RWPE2 (cell line): ENCODE measurements around the gene MTMR11.

Experiments
- ATAC-seq: fragments of 200-7000 bp; cut with Tn5 transposase; 3 replicates; pipeline ENCODE4 v1.9.1; 2021; ENCODE audit warnings: low read depth
- DNase-seq: peaks from one replicate; pipeline ENCODE4 v3.0.0-alpha.2; 2020; ENCODE audit warnings: low spot score
- H3K27ac ChIP-seq: fragments of 450-650 bp; 2 replicates; pipeline ENCODE4 v1.5.1; 2017; ENCODE audit warnings: mild to moderate bottlenecking; ENCODE audit not compliant: poor library complexity, severe bottlenecking
- H3K27me3 ChIP-seq: fragments of 250-450 bp; sonication (Bioruptor Pico); 2 replicates; pipeline ENCODE4 v1.5.1; 2021; ENCODE audit warnings: mild to moderate bottlenecking, moderate library complexity; ENCODE audit not compliant: insufficient read depth, poor library complexity, severe bottlenecking
- H3K36me3 ChIP-seq: fragments of 250-450 bp; sonication (Bioruptor Pico); 2 replicates; pipeline ENCODE4 v1.5.1; 2020; ENCODE audit warnings: low read depth, mild to moderate bottlenecking, moderate library complexity
- H3K4me1 ChIP-seq: fragments of 250-450 bp; sonication (Bioruptor Pico); 2 replicates; pipeline ENCODE4 v1.5.1; 2021; ENCODE audit warnings: mild to moderate bottlenecking, moderate library complexity; ENCODE audit not compliant: insufficient read depth, poor library complexity, severe bottlenecking
- H3K4me3 ChIP-seq: fragments of 250-450 bp; sonication (Bioruptor Pico); 2 replicates; pipeline ENCODE4 v1.5.1; 2021; ENCODE audit warnings: mild to moderate bottlenecking, moderate library complexity; ENCODE audit not compliant: severe bottlenecking
- H3K9me3 ChIP-seq: fragments of 250-450 bp; sonication (Bioruptor Pico); 2 replicates; pipeline ENCODE4 v1.5.1; 2021; ENCODE audit warnings: mild to moderate bottlenecking, moderate library complexity; ENCODE audit not compliant: severe bottlenecking
- TF ChIP-seq, protein P1 (sequence below): fragments of 450-650 bp; IDR thresholded peaks from one replicate; pipeline ENCODE4 v1.5.1; 2017; ENCODE audit warnings: mild to moderate bottlenecking, moderate library complexity; ENCODE audit not compliant: poor library complexity, severe bottlenecking

The MTMR11 gene

DNA sequence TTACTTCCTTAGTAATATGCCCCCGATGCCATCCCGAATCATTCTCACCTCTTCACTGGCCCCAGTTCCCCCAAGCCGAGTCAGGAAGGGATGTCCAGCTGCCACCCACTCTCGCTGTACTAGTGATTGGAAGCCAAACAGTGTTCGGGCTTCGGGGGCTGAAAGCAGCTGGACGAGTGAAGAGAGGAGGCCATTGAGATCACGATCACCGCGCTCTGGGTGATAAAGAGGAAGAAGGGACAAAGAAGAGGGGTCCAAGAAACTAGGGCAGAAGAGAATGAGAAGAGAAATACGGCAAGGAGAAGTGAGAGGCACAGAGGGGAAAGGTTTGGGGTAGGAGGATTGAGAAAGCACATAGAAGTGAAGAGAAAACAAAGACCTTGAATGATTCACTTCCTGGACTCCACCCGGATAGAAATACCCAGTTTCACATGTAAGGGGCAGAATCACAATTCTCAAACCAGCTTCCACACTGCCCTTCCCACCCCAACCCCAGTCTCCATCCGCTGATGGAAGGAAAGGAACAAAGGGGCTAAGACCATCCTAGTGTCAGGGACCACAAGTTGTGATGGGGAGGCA lies 5.4 kb downstream of the MTMR11 start:
- H3K27me3 ChIP-seq, result no peaks in the 10 kb centered on the region
- H3K36me3 ChIP-seq, result peaks cover 24% of the 10 kb centered on the region
- H3K4me1 ChIP-seq, result peaks cover 17% of the 10 kb centered on the region
- TF ChIP-seq, protein P1, sequence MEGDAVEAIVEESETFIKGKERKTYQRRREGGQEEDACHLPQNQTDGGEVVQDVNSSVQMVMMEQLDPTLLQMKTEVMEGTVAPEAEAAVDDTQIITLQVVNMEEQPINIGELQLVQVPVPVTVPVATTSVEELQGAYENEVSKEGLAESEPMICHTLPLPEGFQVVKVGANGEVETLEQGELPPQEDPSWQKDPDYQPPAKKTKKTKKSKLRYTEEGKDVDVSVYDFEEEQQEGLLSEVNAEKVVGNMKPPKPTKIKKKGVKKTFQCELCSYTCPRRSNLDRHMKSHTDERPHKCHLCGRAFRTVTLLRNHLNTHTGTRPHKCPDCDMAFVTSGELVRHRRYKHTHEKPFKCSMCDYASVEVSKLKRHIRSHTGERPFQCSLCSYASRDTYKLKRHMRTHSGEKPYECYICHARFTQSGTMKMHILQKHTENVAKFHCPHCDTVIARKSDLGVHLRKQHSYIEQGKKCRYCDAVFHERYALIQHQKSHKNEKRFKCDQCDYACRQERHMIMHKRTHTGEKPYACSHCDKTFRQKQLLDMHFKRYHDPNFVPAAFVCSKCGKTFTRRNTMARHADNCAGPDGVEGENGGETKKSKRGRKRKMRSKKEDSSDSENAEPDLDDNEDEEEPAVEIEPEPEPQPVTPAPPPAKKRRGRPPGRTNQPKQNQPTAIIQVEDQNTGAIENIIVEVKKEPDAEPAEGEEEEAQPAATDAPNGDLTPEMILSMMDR, result no peak
- ATAC-seq (no peak), DNase-seq (no peak)
- H3K27ac ChIP-seq, result peak overlapping the region; percentile 24
- no peaks in the 10 kb centered on the region for H3K9me3 ChIP-seq
- no peak overlapping the region for H3K4me3 ChIP-seq

DNA sequence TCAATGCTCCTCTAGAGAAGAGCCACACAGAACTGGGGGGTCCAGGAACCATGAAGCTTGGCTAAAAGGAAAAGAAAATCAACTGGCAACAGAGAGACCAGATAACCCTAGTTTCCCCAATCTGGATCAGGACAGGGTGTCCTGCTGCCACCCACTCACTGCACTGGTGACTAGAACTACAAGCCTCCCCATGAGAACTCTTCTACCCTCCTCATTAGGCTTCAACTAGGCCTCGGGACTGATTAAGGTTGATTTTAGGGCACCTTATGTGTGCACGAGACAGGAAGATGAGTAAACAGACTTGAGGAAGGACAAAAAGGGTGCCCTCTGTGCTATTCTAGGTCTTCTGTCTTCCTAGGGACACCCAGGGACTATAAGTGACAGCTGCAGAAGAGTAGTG lies 6.8 kb downstream of the MTMR11 start:
- H3K9me3 ChIP-seq, result no peaks in the 10 kb centered on the region
- H3K36me3 ChIP-seq, result peaks cover 38% of the 10 kb centered on the region
- H3K27ac ChIP-seq, result no peak overlapping the region

DNA sequence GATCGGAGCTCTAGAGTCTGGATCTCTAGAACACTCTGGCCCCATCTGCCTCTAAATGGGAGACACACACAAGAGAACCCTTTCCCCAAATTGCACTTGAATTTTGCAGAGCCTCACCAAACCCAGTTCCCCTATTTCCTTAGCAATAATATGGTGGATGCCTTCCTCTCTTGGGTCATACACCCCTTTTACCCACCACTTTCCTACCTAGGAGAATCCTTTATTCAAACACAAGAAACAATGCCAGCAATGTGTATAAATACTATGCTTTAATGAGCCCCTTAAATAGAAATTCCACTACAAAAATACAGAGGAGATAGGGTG lies 8.3 kb downstream of the MTMR11 start:
- no peak for DNase-seq

More for the DNA sequence above, 6.8 kb downstream of the MTMR11 start:
- TF ChIP-seq, protein P1, result no peak
- ATAC-seq (no peak), DNase-seq (no peak)
- H3K27me3 ChIP-seq, result no peaks in the 10 kb centered on the region
- peaks cover 21% of the 10 kb centered on the region for H3K4me1 ChIP-seq
- H3K4me3 ChIP-seq, result no peak overlapping the region

DNA sequence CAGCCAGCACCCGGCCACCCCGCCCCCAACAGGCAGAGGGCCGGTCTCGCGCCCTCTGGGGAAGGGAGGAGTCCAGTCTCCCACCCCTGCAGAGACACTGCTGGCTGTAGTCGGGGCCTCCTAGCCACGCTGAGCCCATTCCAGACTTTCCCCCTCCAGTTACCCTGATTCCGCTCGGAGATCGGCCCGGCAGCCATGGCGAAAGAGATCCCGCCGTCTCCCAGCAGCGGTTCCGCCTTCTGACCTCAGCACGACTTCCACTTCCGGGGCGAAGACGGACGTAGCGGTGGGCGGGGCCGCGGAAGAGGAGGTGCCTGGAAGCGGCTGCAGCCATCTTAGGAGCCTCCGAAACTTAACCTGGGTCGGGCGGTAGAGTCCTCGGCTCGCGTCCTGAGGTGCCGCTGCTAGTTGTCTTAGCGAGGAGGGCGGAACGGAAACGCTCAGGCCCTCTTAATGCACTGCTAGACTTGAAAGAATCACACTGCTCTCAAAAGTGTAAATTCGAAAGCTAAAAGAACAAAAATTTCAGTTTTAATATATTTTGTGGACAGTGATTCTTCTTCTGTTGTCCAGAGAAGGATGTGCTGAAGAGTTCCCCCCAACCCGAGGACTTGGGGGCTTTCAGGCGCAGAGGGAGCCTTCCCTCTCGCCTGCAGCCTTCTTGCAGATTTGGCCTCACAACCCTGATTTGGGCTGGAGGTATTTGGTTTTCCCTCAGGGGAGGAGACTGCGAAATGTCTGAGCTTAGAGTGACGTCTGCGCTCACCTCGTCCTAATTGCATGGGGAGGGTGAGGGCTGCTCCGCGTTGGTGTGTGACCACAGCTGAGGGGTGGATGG lies 8.9 kb downstream of the MTMR11 start, which contains the start of gene SF3B4:
SF3B4 (minus strand) TSS at position 241 of the 838 bp plus-strand sequence; CDS start at position 197, 44 bp downstream.
- Histone ChIP-seq H3K36me3 (peaks cover 59% of the 10 kb centered on the region), H3K27me3 (no peaks in the 10 kb centered on the region), H3K9me3 (no peaks in the 10 kb centered on the region), H3K27ac (peak within 1 kb of the TSS; percentile 63), H3K4me3 (peak within 1 kb of the TSS; percentile 55), H3K4me1 (peaks cover 21% of the 10 kb centered on the region)
- TF ChIP-seq, protein P1, result no peak
- DNase-seq (peak; percentile 94), ATAC-seq (peak; percentile 97)

More for the DNA sequence above, 8.3 kb downstream of the MTMR11 start:
- Histone ChIP-seq H3K27ac (peak overlapping the region; percentile 63), H3K27me3 (no peaks in the 10 kb centered on the region), H3K9me3 (no peaks in the 10 kb centered on the region), H3K4me1 (peaks cover 21% of the 10 kb centered on the region), H3K36me3 (peaks cover 53% of the 10 kb centered on the region), H3K4me3 (peak overlapping the region; percentile 55)
- TF ChIP-seq, protein P1, result no peak
- ATAC-seq, result no peak
